ENCODE data around the gene TNIK.

DNA sequence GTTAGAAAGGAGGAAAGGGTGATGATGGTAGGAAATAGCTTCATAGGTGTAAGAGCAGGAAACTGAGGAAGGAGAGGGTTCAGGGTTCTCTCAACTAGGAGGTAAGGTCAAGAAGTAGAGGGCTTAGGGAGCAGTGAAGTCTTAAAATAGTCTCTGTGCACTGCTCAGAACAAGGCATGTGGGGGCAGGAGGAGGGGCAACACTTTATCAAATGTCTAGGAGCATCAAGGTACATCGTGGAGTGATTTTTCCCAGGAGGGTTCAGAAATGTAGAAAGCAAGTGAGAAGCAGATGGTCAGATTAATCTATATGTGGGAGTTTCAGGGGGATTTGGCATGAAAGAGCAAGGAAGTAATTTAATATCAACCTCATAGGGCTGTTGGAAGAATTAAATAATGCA, 58.8 kb downstream of the TNIK start:
- TF ChIP-seq, protein P1, sequence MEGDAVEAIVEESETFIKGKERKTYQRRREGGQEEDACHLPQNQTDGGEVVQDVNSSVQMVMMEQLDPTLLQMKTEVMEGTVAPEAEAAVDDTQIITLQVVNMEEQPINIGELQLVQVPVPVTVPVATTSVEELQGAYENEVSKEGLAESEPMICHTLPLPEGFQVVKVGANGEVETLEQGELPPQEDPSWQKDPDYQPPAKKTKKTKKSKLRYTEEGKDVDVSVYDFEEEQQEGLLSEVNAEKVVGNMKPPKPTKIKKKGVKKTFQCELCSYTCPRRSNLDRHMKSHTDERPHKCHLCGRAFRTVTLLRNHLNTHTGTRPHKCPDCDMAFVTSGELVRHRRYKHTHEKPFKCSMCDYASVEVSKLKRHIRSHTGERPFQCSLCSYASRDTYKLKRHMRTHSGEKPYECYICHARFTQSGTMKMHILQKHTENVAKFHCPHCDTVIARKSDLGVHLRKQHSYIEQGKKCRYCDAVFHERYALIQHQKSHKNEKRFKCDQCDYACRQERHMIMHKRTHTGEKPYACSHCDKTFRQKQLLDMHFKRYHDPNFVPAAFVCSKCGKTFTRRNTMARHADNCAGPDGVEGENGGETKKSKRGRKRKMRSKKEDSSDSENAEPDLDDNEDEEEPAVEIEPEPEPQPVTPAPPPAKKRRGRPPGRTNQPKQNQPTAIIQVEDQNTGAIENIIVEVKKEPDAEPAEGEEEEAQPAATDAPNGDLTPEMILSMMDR (IDR thresholded peaks at IDR 0.05), result no peak
- TF ChIP-seq POLR2A (IDR thresholded peaks at IDR 0.05), result no peak
